Motor neuron (in vitro differentiated cells): ENCODE measurements around the gene SPAG6. TPM values are rescaled to one million over a fixed set of nuclear protein-coding genes. Genes with fewer than 3 reads are reported as not detected.
A peak's percentile ranks its signal among the peaks of the same experiment; 100 is the strongest.

ENCODE experiments used
- ATAC-seq, 8 experiments: fragments of 200-7000 bp; cut with Tn5 transposase; replicated peaks in 6 of 8; 2 replicates each; pipeline ENCODE4 v1.8.0; 2021; ENCODE audit warnings: mild to moderate bottlenecking in 8 of 8, moderate library complexity in 8 of 8
- H3K27ac ChIP-seq, 2 donors: fragments of 250-450 bp; sonication (Bioruptor Pico); 2 replicates each; pipeline ENCODE4 v1.9.0; 2021; ENCODE audit warnings: antibody characterized with exemption in 2 of 2, mild to moderate bottlenecking in 2 of 2, moderate library complexity in 1 of 2
- H3K4me1 ChIP-seq, 2 donors: fragments of 250-450 bp; sonication (Bioruptor Pico); replicated peaks in 1 of 2; 2 replicates each; pipeline ENCODE4 v1.6.1; 2021; ENCODE audit warnings: antibody characterized with exemption in 2 of 2, mild to moderate bottlenecking in 2 of 2, moderate library complexity in 1 of 2
- H3K4me3 ChIP-seq, 5 donors: fragments of 250-450 bp; sonication (Bioruptor Pico); 2 replicates each; pipeline ENCODE4 v1.9.0; 2021; ENCODE audit warnings: antibody characterized with exemption in 5 of 5, mild to moderate bottlenecking in 5 of 5, moderate library complexity in 4 of 5
- WGBS, 10 experiments: fragments of 450-650 bp; shearing (Covaris generic); methylation state at CpG; one replicate each; pipeline ENCODE4 v1.0.0; 2022; 5-methylcytosine and 5-hydroxymethylcytosine counted together
- in situ Hi-C, 9 experiments: fragments of 400-800 bp; cut with MboI; loops; one replicate each; pipeline ENCODE4 v1.15.0; 2021; ENCODE audit warnings: low sequenced_read_pairs in 9 of 9, low pct_unique_long_range_greater_than_20kb in 2 of 9; ENCODE audit not compliant: unreplicated experiment in 9 of 9
- total RNA-seq, 8 experiments: library from RNA; unstranded; fragments of 300-600 nt; gene quantifications; 2 replicates each; pipeline versions ENCODE4 v1.2.3 to v1.2.4, GENCODE V29; 2022

Gene SPAG6
- total RNA-seq, 8 experiments from 2014 or later, result 0.17 to 67.7 (median 1.8) TPM; not detected in 1

DNA sequence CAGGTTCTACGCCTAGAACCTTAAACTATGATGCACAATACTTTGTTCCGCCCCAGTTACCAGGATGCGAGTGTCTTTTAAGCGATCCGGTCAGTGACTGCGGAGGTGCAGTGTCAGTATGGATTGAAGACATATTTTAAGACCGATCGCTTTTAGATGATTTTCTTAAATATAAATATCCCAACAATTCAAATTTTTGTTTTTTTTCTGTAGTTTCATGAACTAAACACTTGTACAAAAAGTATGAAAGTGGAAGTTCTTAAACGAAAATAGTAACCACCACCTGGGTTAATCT, 28.3 kb upstream of the SPAG6 start:
- in situ Hi-C loops, result loop anchor here in 4 of 9 experiments (25.0 kb wide), 3 partner anchors 305 to 805 kb away; partner anchors contain the start of gene DNAJC1 (in 2 of the 4)
- Histone ChIP-seq H3K4me1 (peaks cover 7 to 17% of the 10 kb centered on the region in 2 donors), H3K27ac (peak overlapping the region; percentile 87 to 90), H3K4me3 (peak overlapping the region; percentile 84 to 93 (median 89))
- WGBS, 10 experiments, result 0 to 48% (median 0%) methylated on average over 3 to 9 of the region's 9 CpGs
- no peak for ATAC-seq

DNA sequence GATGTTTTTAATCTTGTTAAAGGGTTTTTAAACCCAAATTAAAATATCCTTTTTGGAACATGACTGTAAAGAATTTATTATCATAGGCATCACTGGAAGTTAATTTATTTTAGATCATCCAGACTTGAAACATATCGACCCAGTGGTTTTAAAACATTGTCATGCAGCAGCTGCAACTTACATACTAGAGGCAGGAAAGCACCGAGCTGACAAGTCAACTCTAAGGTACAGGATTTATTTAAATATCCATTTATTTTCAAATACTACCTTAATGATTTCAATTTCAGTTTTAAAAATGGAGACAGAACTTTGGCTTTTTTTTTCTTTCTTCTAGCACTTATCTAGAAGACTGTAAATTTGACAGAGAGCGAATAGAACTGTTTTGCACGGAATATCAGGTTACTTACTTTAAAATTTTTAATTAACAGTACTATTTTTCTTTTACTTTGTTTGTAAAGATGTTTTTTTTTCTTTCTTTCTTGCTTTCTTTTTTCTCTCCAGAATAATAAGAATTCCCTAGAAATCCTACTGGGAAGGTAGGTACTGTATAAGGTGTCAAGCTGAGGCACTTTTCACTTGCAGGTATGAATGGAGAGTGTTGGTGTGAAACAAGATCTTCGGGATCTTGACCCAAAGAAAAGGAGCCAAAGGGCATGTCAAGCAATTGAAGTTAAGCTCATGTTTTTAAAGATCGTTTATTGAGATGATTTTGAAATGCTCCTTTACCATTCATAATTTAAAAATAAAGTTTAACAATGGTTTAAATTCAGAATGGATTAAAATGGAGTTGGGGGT, 27.3 kb upstream of the SPAG6 start:
- WGBS, 10 experiments, result 36 to 91% (median 60%) methylated on average over 4 to 6 of the region's 6 CpGs
- H3K4me1 ChIP-seq, result peaks cover 11 to 21% of the 10 kb centered on the region in 2 donors
- no peak for ATAC-seq
- in situ Hi-C loops, result loop anchor here in 4 of 9 experiments (25.0 kb wide), 3 partner anchors 306 to 806 kb away; partner anchors contain the start of gene DNAJC1 (in 2 of the 4)
- no peak overlapping the region for H3K27ac ChIP-seq
- peak overlapping the region in 4 of 5 donors; percentile 84 to 93 (median 88) for H3K4me3 ChIP-seq

DNA sequence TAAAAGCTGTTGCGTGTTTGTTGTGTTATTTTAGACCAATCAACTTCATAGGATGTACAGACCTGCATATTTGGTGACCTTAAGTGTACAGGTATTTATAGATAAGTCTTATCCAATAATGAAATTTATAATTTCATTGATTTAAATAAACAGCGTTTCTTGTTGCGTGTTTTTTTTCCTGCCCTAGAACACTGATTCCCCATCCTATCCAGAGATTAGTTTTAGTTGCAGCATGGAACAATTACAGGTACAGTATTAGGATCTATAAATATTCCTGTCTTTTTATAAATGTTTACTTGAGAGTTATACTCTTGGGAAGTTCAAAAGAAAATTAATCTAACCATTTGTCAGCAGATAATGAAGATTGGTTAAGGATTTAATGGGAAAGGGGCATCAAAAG, 26.5 kb upstream of the SPAG6 start:
- no peak overlapping the region for H3K27ac ChIP-seq
- H3K4me3 ChIP-seq, result no peak overlapping the region
- ATAC-seq, result no peak
- H3K4me1 ChIP-seq, result peaks cover 20 to 29% of the 10 kb centered on the region in 2 donors
- WGBS, 10 experiments, result 71 to 100% (median 85%) methylated on average over 1 to 3 of the region's 3 CpGs
- in situ Hi-C loops, result loop anchor here in 4 of 9 experiments (25.0 kb wide), 3 partner anchors 306 to 806 kb away; partner anchors contain the start of gene DNAJC1 (in 2 of the 4)

DNA sequence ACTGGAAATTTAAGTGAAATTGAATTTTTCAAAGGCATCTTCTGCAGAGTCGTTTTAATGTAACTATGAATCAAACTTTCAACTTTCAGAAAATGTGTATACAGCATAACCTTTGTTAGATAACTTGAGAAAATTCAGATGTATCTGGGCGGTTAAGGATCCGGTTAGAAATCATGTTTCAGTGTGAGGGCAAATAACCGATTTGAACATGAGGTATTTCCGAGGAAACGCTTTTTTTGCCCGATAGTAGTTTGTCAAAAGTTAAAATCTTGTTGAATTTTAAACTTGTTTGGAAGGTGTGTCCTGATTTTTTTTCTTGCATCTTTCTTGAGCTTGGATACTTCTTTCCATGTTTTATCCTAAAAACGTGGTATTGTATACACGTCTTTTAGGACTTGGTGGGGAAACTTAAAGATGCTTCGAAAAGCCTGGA, 25.7 kb upstream of the SPAG6 start:
- peak overlapping the region; percentile 94 to 100 (median 99) for H3K4me3 ChIP-seq
- no peak for ATAC-seq
- in situ Hi-C loops, result loop anchor here in 4 of 9 experiments (25.0 kb wide), 3 partner anchors 307 to 807 kb away; partner anchors contain the start of gene DNAJC1 (in 2 of the 4)
- peaks cover 27 to 37% of the 10 kb centered on the region in 2 donors for H3K4me1 ChIP-seq
- WGBS, 10 experiments, result 0 to 90% (median 45%) methylated on average over 1 to 10 of the region's 10 CpGs
- H3K27ac ChIP-seq, result no peak overlapping the region

DNA sequence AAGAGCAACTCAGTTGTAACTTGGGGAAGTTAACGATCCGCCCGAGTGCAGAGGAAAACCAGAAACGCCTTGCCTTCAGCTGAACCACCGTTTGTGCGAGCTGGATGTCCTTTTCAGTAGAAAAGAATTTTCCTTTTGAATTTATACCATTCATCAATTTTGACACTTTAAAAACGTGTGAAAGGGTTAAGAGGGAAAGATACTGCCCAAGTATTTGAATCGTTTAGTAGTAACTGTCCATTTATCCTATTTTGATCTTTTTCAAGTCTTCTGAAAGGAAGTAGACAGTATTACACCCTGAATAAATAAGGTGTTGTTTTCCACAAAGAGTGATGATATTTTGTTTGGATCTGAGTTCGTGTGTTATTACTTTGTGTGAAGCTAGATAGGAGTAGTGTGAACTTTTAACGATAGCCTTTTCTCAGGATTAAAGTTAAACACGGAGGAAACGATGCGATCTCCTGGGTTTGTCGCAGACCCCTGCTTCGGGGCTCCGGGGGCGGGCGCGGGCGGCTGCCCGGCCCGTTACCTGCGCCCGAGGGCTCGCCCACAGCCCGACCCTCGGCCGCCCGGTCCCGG, 25.2 kb upstream of the SPAG6 start:
- in situ Hi-C loops, result loop anchor here in 4 of 9 experiments (25.0 kb wide), 3 partner anchors 308 to 808 kb away; partner anchors contain the start of gene DNAJC1 (in 2 of the 4)
- Histone ChIP-seq H3K4me1 (peaks cover 30 to 37% of the 10 kb centered on the region in 2 donors), H3K4me3 (peak overlapping the region; percentile 94 to 100 (median 99)), H3K27ac (peak overlapping the region; percentile 93 to 95)
- ATAC-seq, result no peak
- WGBS, 10 experiments, result 0 to 44% (median 12%) methylated on average over 1 to 14 of the region's 30 CpGs; no CpG with 5 or more reads in 1 of the 10 experiments

DNA sequence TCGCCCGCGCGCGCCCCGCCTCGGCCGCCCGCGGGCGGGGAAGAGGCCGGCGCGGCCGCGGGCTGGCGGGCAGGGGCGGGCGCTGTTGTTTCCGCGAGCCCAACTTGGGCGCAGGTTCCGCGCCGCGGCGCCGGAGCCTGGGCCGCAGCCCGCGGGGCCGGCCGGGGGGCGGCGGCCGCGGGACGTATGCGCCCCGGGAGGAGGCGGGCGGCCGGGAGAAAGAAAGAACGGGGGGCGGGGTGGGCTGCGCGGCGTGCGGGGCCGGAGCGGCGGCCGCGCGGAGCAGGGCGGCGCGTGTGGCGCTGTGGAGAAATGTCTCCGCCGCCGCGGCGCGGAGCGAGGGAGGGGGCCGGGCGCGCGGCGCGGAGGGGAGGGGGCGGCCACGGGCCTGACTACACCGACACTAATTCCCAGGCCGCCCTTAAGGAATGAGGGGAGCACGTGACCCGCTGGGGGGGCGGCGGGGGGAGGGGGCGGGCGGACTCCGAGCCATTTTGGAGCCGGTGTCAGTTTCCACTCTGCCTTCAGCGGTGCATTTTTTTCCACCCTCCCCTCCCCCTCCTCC, 24.6 kb upstream of the SPAG6 start, which contains the start of gene BMI1:
BMI1 (plus strand) TSS at position 509 of the 565 bp plus-strand sequence. CDS start 5,351 bp downstream, outside the sequence.
- Histone ChIP-seq H3K4me1 (peaks cover 30 to 36% of the 10 kb centered on the region in 2 donors), H3K27ac (peak within 1 kb of the TSS; percentile 93 to 95), H3K4me3 (peak within 1 kb of the TSS; percentile 94 to 100 (median 99))
- peak; percentile 11 to 81 (median 76) for ATAC-seq
- in situ Hi-C loops, result loop anchor here in 4 of 9 experiments (25.0 kb wide), 3 partner anchors 308 to 808 kb away; partner anchors contain the start of gene DNAJC1 (in 2 of the 4)
- WGBS, 10 experiments, result no CpG with 5 or more reads among the region's 85 CpGs

DNA sequence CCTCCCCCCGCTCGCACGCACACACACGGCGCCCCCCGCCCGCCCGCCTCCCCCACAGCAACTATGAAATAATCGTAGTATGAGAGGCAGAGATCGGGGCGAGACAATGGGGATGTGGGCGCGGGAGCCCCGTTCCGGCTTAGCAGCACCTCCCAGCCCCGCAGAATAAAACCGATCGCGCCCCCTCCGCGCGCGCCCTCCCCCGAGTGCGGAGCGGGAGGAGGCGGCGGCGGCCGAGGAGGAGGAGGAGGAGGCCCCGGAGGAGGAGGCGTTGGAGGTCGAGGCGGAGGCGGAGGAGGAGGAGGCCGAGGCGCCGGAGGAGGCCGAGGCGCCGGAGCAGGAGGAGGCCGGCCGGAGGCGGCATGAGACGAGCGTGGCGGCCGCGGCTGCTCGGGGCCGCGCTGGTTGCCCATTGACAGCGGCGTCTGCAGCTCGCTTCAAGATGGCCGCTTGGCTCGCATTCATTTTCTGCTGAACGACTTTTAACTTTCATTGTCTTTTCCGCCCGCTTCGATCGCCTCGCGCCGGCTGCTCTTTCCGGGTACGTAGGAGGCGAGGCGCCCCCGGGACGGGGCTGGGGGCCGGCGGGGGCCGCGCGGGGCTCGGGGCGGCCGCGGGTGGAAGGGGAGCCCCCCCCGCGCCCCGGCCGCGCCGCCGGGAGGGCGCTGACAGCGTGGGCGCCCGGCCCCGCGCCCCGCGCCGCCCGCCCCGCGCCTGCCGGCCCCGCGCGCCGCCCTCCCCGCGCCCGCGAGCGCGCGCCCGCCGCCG, 24.0 kb upstream of the SPAG6 start:
- peaks cover 30 to 41% of the 10 kb centered on the region in 2 donors for H3K4me1 ChIP-seq
- peak overlapping the region; percentile 93 to 95 for H3K27ac ChIP-seq
- peak overlapping the region; percentile 94 to 100 (median 99) for H3K4me3 ChIP-seq
- in situ Hi-C loops, result loop anchor here in 4 of 9 experiments (25.0 kb wide), 3 partner anchors 309 to 809 kb away; partner anchors contain the start of gene DNAJC1 (in 2 of the 4)
- WGBS, 10 experiments, result no CpG with 5 or more reads among the region's 114 CpGs
- peak; percentile 25 to 48 (median 40) for ATAC-seq

DNA sequence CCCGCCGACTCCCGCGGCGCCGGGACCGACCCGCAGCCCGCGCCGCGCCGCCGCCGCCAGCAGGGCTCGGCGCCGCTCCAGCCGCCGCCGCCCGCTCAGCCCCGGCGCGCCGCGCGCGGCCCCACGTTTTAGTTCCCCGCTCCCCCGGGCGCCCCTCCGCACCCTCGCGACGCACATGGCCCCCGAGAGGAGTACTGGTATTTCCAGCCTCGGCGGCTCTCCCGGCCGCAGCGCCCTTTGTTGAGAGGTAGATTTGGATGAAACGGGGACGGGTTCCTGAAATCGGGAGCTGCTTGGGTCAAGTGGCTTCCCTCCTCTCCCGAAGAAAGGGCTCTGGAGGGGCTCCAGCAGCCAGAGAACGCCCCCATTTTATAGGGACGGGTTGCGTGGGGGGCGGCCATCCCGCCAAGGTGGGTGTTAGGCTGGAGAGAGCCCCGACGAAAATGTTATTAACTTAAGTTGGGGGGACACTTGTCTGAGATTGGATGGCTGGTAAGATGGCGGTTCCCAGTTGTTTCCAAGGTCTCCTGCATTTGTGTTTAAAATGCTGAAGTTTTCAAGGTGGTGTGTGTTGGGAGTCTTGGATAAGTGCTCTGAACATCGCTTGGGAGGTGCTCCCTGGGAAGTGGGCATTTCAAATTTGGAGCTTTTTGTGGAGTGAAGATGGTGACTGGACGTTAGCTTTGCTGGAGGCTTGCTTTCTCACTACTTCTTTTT, 23.2 kb upstream of the SPAG6 start:
- H3K4me1 ChIP-seq, result peaks cover 30 to 43% of the 10 kb centered on the region in 2 donors
- 0 to 17% (median 6%) methylated on average over 1 to 7 of the region's 57 CpGs; no CpG with 5 or more reads in 3 of the 10 experiments for WGBS, 10 experiments
- ATAC-seq, result no peak
- H3K27ac ChIP-seq, result no peak overlapping the region
- peak overlapping the region; percentile 54 to 100 (median 99) for H3K4me3 ChIP-seq
- in situ Hi-C loops, result loop anchor here in 4 of 9 experiments (25.0 kb wide), 3 partner anchors 310 to 810 kb away; partner anchors contain the start of gene DNAJC1 (in 2 of the 4)

DNA sequence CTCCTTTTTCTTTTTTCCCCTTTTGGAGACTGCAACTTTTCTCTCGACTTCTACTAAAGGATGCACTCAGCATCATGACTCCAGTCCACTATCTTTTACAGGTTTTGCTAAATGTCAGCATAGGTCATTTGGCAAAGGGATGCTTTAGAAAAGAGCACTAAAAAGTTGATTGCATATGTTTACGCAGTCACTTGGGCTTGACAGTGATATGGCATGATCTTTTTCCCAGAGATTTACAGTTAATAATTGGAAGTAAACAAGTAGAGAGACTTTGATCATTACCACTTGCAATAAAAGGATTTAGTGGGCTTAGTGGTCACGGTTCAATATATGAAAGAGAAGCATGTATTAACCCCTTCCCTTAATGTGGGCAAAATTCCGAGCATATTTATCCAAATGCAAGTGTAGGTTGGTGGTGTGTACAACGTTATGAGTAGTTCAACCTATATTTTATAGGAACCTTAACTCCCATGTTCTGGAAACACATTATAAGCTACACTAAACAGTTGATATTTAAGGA, 22.6 kb upstream of the SPAG6 start:
- ATAC-seq, result no peak
- 7 to 98% (median 39%) methylated on average over 1 to 5 of the region's 5 CpGs; no CpG with 5 or more reads in 1 of the 10 experiments for WGBS, 10 experiments
- in situ Hi-C loops, result loop anchor here in 4 of 9 experiments (25.0 kb wide), 3 partner anchors 310 to 810 kb away; partner anchors contain the start of gene DNAJC1 (in 2 of the 4)
- Histone ChIP-seq H3K4me3 (peak overlapping the region; percentile 54 to 100 (median 99)), H3K4me1 (peaks cover 30 to 43% of the 10 kb centered on the region in 2 donors), H3K27ac (no peak overlapping the region)

DNA sequence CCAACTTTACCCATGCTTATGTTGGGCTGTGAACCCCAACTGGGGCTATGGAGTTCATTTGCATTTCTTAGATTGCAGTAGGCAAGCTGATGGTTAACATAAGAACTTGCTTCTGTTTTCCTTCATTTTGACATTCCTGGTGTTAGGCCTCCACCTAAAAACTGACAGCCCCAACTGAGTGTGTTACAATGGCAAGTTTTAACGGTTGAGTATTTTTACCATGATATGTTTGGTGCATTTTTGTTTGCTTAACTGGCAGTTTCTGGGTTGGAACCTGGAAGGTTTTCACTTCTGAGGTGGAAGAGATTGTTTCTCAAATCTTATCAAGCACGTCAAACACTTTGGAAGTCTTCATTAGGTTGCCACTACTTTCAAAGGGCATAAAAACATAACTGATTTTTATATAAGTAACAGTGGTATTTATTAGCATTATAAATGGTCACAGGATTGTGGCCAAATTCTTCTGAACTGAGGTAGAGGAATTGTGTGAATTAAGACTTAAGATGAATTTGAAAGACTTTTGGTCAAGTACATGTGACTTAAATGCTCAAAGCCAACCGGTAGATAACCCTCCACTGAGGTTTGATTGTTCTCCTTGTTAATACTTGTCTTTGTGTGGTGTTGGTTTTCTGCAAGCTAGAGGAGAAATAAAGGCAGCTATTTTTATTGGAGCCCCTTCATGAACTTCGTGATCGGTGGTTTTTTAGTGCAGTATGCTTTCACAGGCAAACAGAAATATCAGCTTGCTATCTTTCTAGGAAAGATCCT, 21.6 kb upstream of the SPAG6 start:
- peaks cover 30 to 39% of the 10 kb centered on the region in 2 donors for H3K4me1 ChIP-seq
- WGBS, 10 experiments, result 0 to 100% (median 28%) methylated on average over 1 to 5 of the region's 5 CpGs
- H3K4me3 ChIP-seq, result peak overlapping the region in 2 of 5 donors; percentile 5 to 54
- in situ Hi-C loops, result loop anchor here in 4 of 9 experiments (25.0 kb wide), 3 partner anchors 311 to 811 kb away; partner anchors contain the start of gene DNAJC1 (in 2 of the 4)
- ATAC-seq, result no peak
- H3K27ac ChIP-seq, result no peak overlapping the region
